ENCODE measurements around the gene CPLX3. TPM values are rescaled to one million over a fixed set of nuclear protein-coding genes. Genes with fewer than 3 reads are reported as not detected.

Gene CPLX3
- total and polyA plus RNA-seq, 10 of the 15 experiments (the other 5 are each of a cell fraction or from before 2014, with no cell fraction given): 0.02 to 0.04 TPM; not detected in 8

DNA sequence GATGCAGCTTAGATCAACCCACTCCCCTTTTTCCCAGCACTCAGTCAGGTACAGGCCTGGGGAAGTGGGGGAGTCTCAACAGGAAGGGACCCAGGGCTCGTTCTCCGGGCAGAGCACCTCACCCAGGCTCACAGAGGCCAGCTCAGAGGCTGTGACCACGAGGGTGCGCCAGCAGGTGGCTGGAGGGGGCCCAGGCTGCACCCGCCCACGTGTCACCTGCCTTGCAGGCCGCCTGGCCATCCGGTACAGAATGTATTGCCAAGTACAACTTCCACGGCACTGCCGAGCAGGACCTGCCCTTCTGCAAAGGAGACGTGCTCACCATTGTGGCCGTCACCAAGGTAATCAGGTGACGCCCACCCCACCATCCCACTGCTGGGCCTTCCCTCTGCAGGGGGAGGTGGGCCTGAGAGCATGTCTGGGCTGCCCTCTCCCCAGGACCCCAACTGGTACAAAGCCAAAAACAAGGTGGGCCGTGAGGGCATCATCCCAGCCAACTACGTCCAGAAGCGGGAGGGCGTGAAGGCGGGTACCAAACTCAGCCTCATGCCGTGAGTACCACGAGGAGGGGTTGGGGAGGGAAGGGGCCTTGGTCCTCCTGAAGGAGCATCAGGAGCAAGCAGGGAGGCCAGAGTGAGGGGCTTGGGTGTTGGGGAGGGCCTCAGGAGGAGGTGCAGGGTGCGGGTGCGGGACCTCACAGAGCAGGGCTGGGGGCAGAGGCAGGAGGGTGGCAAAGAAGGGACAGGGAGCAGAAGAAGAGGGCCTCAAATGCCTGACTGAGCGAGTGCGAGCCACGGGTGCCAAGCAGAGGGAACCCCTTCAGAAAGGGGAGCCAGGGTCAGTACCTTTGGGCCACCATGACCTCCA is 27.8 kb upstream of the CPLX3 start (continued):
- TF ChIP-seq, protein P1, sequence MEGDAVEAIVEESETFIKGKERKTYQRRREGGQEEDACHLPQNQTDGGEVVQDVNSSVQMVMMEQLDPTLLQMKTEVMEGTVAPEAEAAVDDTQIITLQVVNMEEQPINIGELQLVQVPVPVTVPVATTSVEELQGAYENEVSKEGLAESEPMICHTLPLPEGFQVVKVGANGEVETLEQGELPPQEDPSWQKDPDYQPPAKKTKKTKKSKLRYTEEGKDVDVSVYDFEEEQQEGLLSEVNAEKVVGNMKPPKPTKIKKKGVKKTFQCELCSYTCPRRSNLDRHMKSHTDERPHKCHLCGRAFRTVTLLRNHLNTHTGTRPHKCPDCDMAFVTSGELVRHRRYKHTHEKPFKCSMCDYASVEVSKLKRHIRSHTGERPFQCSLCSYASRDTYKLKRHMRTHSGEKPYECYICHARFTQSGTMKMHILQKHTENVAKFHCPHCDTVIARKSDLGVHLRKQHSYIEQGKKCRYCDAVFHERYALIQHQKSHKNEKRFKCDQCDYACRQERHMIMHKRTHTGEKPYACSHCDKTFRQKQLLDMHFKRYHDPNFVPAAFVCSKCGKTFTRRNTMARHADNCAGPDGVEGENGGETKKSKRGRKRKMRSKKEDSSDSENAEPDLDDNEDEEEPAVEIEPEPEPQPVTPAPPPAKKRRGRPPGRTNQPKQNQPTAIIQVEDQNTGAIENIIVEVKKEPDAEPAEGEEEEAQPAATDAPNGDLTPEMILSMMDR (IDR thresholded peaks at IDR 0.05 in 2 of 3, conservative IDR thresholded peaks at IDR 0.05 in 1 of 3; ENCODE audit: control insufficient read depth in 2 of 3, extremely low read depth in 1 of 3, insufficient read depth in 1 of 3, low read depth in 3 of 3, low read length in 3 of 3): peak; percentile 21 to 50 (median 43); a peak in 3 of 6 replicates
- no peak for TF ChIP-seq BCL11A (IDR thresholded peaks at IDR 0.05; ENCODE audit: low read depth, low read length)
- no peak for TF ChIP-seq ZNF24 (IDR thresholded peaks at IDR 0.05)
- TF ChIP-seq MXI1 (IDR thresholded peaks at IDR 0.05; ENCODE audit: low read depth, low read length): peak; percentile 74
- TF ChIP-seq PAX8 (IDR thresholded peaks at IDR 0.05): no peak
- TF ChIP-seq, protein P2, sequence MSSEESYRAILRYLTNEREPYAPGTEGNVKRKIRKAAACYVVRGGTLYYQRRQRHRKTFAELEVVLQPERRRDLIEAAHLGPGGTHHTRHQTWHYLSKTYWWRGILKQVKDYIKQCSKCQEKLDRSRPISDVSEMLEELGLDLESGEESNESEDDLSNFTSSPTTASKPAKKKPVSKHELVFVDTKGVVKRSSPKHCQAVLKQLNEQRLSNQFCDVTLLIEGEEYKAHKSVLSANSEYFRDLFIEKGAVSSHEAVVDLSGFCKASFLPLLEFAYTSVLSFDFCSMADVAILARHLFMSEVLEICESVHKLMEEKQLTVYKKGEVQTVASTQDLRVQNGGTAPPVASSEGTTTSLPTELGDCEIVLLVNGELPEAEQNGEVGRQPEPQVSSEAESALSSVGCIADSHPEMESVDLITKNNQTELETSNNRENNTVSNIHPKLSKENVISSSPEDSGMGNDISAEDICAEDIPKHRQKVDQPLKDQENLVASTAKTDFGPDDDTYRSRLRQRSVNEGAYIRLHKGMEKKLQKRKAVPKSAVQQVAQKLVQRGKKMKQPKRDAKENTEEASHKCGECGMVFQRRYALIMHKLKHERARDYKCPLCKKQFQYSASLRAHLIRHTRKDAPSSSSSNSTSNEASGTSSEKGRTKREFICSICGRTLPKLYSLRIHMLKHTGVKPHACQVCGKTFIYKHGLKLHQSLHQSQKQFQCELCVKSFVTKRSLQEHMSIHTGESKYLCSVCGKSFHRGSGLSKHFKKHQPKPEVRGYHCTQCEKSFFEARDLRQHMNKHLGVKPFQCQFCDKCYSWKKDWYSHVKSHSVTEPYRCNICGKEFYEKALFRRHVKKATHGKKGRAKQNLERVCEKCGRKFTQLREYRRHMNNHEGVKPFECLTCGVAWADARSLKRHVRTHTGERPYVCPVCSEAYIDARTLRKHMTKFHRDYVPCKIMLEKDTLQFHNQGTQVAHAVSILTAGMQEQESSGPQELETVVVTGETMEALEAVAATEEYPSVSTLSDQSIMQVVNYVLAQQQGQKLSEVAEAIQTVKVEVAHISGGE (CRISPR knock-in tag; IDR thresholded peaks at IDR 0.05): no peak
- TF ChIP-seq POLR2A (IDR thresholded peaks at IDR 0.05; ENCODE audit: low read depth, low read length): peak; percentile 70
- TF ChIP-seq, protein P3, sequence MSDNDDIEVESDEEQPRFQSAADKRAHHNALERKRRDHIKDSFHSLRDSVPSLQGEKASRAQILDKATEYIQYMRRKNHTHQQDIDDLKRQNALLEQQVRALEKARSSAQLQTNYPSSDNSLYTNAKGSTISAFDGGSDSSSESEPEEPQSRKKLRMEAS (IDR thresholded peaks at IDR 0.05; ENCODE audit: low read depth, low read length): peak; percentile 60; the same call in 1 of the 2 replicates
- TF ChIP-seq RAD51 (IDR thresholded peaks at IDR 0.05): 0 out of 2 replicates have a peak, but pooled peaks have one; percentile 22
- TF ChIP-seq POLR2AphosphoS5 (IDR thresholded peaks at IDR 0.05; ENCODE audit: low read length): 0 out of 2 replicates have a peak, but pooled peaks have one; percentile 2
- peak in 1 of 2 experiments; percentile 88; a peak in 2 of 3 replicates for TF ChIP-seq EGR1 (IDR thresholded peaks at IDR 0.05; ENCODE audit: borderline replicate concordance in 1 of 2, low read depth in 2 of 2, low read length in 2 of 2)
- TF ChIP-seq IKZF1 (conservative IDR thresholded peaks at IDR 0.05): peak; percentile 59
- peak; percentile 91 for TF ChIP-seq TCF12 (IDR thresholded peaks at IDR 0.05; ENCODE audit: low read depth, low read length)
- peak; percentile 57; the same call in 1 of the 2 replicates for TF ChIP-seq DPF2 (IDR thresholded peaks at IDR 0.05)
- TF ChIP-seq, protein P4, sequence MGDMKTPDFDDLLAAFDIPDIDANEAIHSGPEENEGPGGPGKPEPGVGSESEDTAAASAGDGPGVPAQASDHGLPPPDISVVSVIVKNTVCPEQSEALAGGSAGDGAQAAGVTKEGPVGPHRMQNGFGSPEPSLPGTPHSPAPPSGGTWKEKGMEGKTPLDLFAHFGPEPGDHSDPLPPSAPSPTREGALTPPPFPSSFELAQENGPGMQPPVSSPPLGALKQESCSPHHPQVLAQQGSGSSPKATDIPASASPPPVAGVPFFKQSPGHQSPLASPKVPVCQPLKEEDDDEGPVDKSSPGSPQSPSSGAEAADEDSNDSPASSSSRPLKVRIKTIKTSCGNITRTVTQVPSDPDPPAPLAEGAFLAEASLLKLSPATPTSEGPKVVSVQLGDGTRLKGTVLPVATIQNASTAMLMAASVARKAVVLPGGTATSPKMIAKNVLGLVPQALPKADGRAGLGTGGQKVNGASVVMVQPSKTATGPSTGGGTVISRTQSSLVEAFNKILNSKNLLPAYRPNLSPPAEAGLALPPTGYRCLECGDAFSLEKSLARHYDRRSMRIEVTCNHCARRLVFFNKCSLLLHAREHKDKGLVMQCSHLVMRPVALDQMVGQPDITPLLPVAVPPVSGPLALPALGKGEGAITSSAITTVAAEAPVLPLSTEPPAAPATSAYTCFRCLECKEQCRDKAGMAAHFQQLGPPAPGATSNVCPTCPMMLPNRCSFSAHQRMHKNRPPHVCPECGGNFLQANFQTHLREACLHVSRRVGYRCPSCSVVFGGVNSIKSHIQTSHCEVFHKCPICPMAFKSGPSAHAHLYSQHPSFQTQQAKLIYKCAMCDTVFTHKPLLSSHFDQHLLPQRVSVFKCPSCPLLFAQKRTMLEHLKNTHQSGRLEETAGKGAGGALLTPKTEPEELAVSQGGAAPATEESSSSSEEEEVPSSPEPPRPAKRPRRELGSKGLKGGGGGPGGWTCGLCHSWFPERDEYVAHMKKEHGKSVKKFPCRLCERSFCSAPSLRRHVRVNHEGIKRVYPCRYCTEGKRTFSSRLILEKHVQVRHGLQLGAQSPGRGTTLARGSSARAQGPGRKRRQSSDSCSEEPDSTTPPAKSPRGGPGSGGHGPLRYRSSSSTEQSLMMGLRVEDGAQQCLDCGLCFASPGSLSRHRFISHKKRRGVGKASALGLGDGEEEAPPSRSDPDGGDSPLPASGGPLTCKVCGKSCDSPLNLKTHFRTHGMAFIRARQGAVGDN (IDR thresholded peaks at IDR 0.05): peak; percentile 90
- peak; percentile 83; the same call in 1 of the 2 replicates for TF ChIP-seq TCF3 (IDR thresholded peaks at IDR 0.05; ENCODE audit: borderline replicate concordance, insufficient read depth, low read depth, low read length)
- TF ChIP-seq POLR2AphosphoS2 (IDR thresholded peaks at IDR 0.05; ENCODE audit: low read depth, low read length): peak; percentile 71; the same call in 1 of the 2 replicates
- no peak for TF ChIP-seq BRCA1 (IDR thresholded peaks at IDR 0.05; ENCODE audit: low read depth, low read length)
- TF ChIP-seq GATAD2B (conservative IDR thresholded peaks at IDR 0.05; ENCODE audit: low read depth): peak; percentile 66

Data from GM12878 (cell line).